Endothelial cell of umbilical vein (primary cell): ENCODE measurements around the gene DUSP5. TPM values are rescaled to one million over a fixed set of nuclear protein-coding genes. Genes with fewer than 3 reads are reported as not detected.

Source experiments
- BruUV-seq: library from RNA; stranded (reverse); fragments of 400-500 nt; replicated peaks from 2 replicates; lab custom pipeline; 2021; lab: Mats Ljungman, UMichigan
- CTCF ChIA-PET: fragments of 300-600, 350-600 bp; sonication (Branson Sonifier 250); formaldehyde crosslinking; loops from one replicate; lab custom pipeline; 2021; ENCODE audit warnings: antibody characterized with exemption, inconsistent platforms; lab: Charles Lee
- POLR2A ChIA-PET: fragments of 300-600, 350-600 bp; sonication (Branson Sonifier 250); formaldehyde crosslinking; loops from one replicate; lab custom pipeline; 2021; ENCODE audit warnings: antibody characterized with exemption, inconsistent platforms; lab: Charles Lee
- DNase-seq: peaks from one replicate; pipeline ENCODE4 v3.0.0-alpha.2; 2011; ENCODE audit warnings: low read depth, low spot score
- FAIRE-seq: peaks from 2 replicates; lab custom pipeline; 2011; peaks lifted over from hg19 to GRCh38; lab: Jason Lieb, UNC
- H2AFZ ChIP-seq: 2 replicates; pipeline ENCODE4 v1.6.0; 2012; ENCODE audit warnings: low read depth, low read length, control low read depth, inconsistent platforms
- H3K27ac ChIP-seq: 2 replicates; pipeline ENCODE4 v1.5.1; 2011; ENCODE audit warnings: low read depth, mild to moderate bottlenecking, control low read depth, low read length, moderate library complexity; ENCODE audit not compliant: insufficient read depth
- H3K27me3 ChIP-seq, 2 experiments: 2 replicates each; pipeline versions ENCODE4 v1.6.0 to v1.6.1; 2011; ENCODE audit warnings: low read length in 2 of 2, mixed read lengths in 1 of 2; ENCODE audit not compliant: control insufficient read depth in 2 of 2, insufficient read depth in 2 of 2
- H3K36me3 ChIP-seq, 2 experiments: 2 replicates in 1 of 2; 3 replicates in 1 of 2; pipeline ENCODE4 v1.5.1; 2011; ENCODE audit warnings: low read length in 2 of 2, mild to moderate bottlenecking in 1 of 2, moderate library complexity in 1 of 2; ENCODE audit not compliant: control insufficient read depth in 2 of 2, insufficient read depth in 2 of 2; ENCODE audit errors: extremely low read depth in 1 of 2
- H3K4me1 ChIP-seq: 3 replicates; pipeline ENCODE4 v1.5.1; 2011; ENCODE audit warnings: mild to moderate bottlenecking, low read length; ENCODE audit not compliant: control insufficient read depth, insufficient read depth; ENCODE audit errors: extremely low read depth
- H3K4me2 ChIP-seq: 2 replicates; pipeline ENCODE4 v1.6.1; 2011; ENCODE audit warnings: low read length, control low read depth, mixed read lengths; ENCODE audit not compliant: insufficient read depth
- H3K4me3 ChIP-seq, 3 experiments: fragments of 200-600 bp in 1 of 3; sonication (generic), shearing (Covaris generic) in 1 of 3; replicated peaks in 1 of 3; 2 replicates each; pipeline ENCODE4 v1.5.1; 2011 to 2016; ENCODE audit warnings: control low read depth in 3 of 3, low read length in 3 of 3, mild to moderate bottlenecking in 2 of 3, inconsistent platforms in 1 of 3, low read depth in 1 of 3, moderate library complexity in 1 of 3; ENCODE audit not compliant: insufficient read depth in 1 of 3
- H3K79me2 ChIP-seq: 2 replicates; pipeline ENCODE4 v1.6.0; 2012; ENCODE audit warnings: low read length, inconsistent platforms; ENCODE audit not compliant: control insufficient read depth, insufficient read depth
- H3K9ac ChIP-seq: replicated peaks from 2 replicates; pipeline ENCODE3; 2011; ENCODE audit warnings: low read length, control low read depth; ENCODE audit not compliant: insufficient read depth; ENCODE audit errors: extremely low read depth
- H3K9me1 ChIP-seq: replicated peaks from 3 replicates; pipeline ENCODE4 v1.6.0; 2011; ENCODE audit warnings: mild to moderate bottlenecking, low read length; ENCODE audit not compliant: control insufficient read depth, insufficient read depth; ENCODE audit errors: extremely low read depth
- H3K9me3 ChIP-seq: replicated peaks from 2 replicates; pipeline ENCODE4 v1.5.1; 2012; ENCODE audit warnings: low read length, inconsistent platforms; ENCODE audit not compliant: control insufficient read depth, insufficient read depth
- H4K20me1 ChIP-seq: replicated peaks from 2 replicates; pipeline ENCODE3; 2011; ENCODE audit warnings: mild to moderate bottlenecking, low read length; ENCODE audit not compliant: control insufficient read depth, insufficient read depth; ENCODE audit errors: extremely low read depth
- EZH2 ChIP-seq: IDR thresholded peaks from 2 replicates; pipeline ENCODE4 v1.6.1; 2012; ENCODE audit warnings: borderline replicate concordance, low read depth, mild to moderate bottlenecking, moderate library complexity, low read length, inconsistent platforms; ENCODE audit not compliant: severe bottlenecking
- GATA2 ChIP-seq: IDR thresholded peaks from 2 replicates; pipeline ENCODE4 v1.7.0; 2011; ENCODE audit warnings: low read depth, mild to moderate bottlenecking, moderate library complexity, mixed read lengths, low read length; ENCODE audit not compliant: insufficient read length, insufficient read depth
- JUN ChIP-seq: IDR thresholded peaks from 2 replicates; pipeline ENCODE4 v1.6.1; 2011; ENCODE audit warnings: borderline replicate concordance, low read depth; ENCODE audit not compliant: insufficient read length, insufficient read depth
- MAX ChIP-seq: IDR thresholded peaks from 2 replicates; pipeline ENCODE4 v1.6.1; 2011; ENCODE audit not compliant: insufficient read depth, insufficient read length
- MYC ChIP-seq: IDR thresholded peaks from one replicate; pipeline ENCODE4 v1.6.1; 2011; ENCODE audit warnings: mild to moderate bottlenecking, low read depth, low read length
- POLR2A ChIP-seq: IDR thresholded peaks from 2 replicates; pipeline ENCODE4 v1.6.1; 2012; ENCODE audit warnings: low read depth, mild to moderate bottlenecking, control low read depth, low read length
- dilution Hi-C: fragments of 300-500 bp; cut with MboI; formaldehyde crosslinking; loops from one replicate; pipeline ENCODE4 v1.15.0; 2019; ENCODE audit warnings: low sequenced_read_pairs; ENCODE audit not compliant: extremely low pct_ligation_motif_present
- intact Hi-C: fragments of 100-400 bp; cut with micrococcal nuclease; formaldehyde crosslinking; loops from one replicate; pipeline ENCODE4 v1.10.0; 2022
- polyA plus RNA-seq, 4 experiments: library from polyadenylated mRNA; depleted of rRNA in 3 of 4; stranded (reverse) in 3 of 4; unstranded in 1 of 4; fragments of >200 nt; gene quantifications; 2 replicates each; pipeline versions ENCODE4 v1.2.1 to v1.2.3, GENCODE V29; 2011 to 2012; ENCODE audit warnings: missing spikeins in 1 of 4
- total RNA-seq: library from RNA; stranded (reverse); gene quantifications from 2 replicates; pipeline ENCODE4 v1.2.3, GENCODE V29; 2021
- TF ChIP-seq, protein P1 (sequence below), 2 donors: IDR thresholded peaks; 1 replicate in 1 of 2; 2 replicates in 1 of 2; pipeline ENCODE4 v1.5.1; 2011; ENCODE audit warnings: low read length in 2 of 2, mild to moderate bottlenecking in 2 of 2, moderate library complexity in 2 of 2, control low read depth in 1 of 2, inconsistent platforms in 1 of 2, low read depth in 1 of 2; ENCODE audit not compliant: insufficient read depth in 1 of 2; ENCODE audit errors: extremely low read depth in 1 of 2

Gene DUSP5
- total and polyA plus RNA-seq, 2 donors (not counting 3 experiments of a cell fraction or from before 2014, with no cell fraction given), result 12.2 to 25.2 TPM

- intact Hi-C loops, result loop anchor here (5.0 kb wide), 1 partner anchor 425 kb away; no protein-coding TSS in a partner anchor
- Histone ChIP-seq H3K4me3 (no peak overlapping the region), H2AFZ (no peak overlapping the region), H3K27ac (no peak overlapping the region), H4K20me1 (no peaks in the 10 kb centered on the region), H3K9ac (no peak overlapping the region), H3K36me3 (peaks cover 3 to 10% of the 10 kb centered on the region in 2 experiments), H3K79me2 (peaks cover 76% of the 10 kb centered on the region), H3K27me3 (no peaks in the 10 kb centered on the region), H3K4me1 (peaks cover 65% of the 10 kb centered on the region), H3K9me1 (no peaks in the 10 kb centered on the region), H3K4me2 (no peak overlapping the region), H3K9me3 (no peaks in the 10 kb centered on the region)
- FAIRE-seq (no peak), DNase-seq (no peak)
- CTCF ChIA-PET, result interaction anchor here (1.0 to 16.9 kb wide), 3 partner anchors 39 to 197 kb away, joined by 3 to 268 read pairs (median 6); no protein-coding TSS in a partner anchor
- no TSS peak for BruUV-seq
- POLR2A ChIA-PET, result no interaction called here
- TF ChIP-seq, protein P1, sequence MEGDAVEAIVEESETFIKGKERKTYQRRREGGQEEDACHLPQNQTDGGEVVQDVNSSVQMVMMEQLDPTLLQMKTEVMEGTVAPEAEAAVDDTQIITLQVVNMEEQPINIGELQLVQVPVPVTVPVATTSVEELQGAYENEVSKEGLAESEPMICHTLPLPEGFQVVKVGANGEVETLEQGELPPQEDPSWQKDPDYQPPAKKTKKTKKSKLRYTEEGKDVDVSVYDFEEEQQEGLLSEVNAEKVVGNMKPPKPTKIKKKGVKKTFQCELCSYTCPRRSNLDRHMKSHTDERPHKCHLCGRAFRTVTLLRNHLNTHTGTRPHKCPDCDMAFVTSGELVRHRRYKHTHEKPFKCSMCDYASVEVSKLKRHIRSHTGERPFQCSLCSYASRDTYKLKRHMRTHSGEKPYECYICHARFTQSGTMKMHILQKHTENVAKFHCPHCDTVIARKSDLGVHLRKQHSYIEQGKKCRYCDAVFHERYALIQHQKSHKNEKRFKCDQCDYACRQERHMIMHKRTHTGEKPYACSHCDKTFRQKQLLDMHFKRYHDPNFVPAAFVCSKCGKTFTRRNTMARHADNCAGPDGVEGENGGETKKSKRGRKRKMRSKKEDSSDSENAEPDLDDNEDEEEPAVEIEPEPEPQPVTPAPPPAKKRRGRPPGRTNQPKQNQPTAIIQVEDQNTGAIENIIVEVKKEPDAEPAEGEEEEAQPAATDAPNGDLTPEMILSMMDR (IDR thresholded peaks at IDR 0.05; ENCODE audit: extremely low read depth in 1 of 2, insufficient read depth in 1 of 2, low read depth in 1 of 2, low read length in 2 of 2), result no peak
- TF ChIP-seq EZH2, result no peak
- no peak for TF ChIP-seq POLR2A
- no peak for TF ChIP-seq GATA2
- TF ChIP-seq JUN, result no peak
- TF ChIP-seq MAX, result no peak
- no peak for TF ChIP-seq MYC
- dilution Hi-C loops, result no loop called here
These were observed 9.6 kb downstream of the DUSP5 start for GRCh38 chr10:110507346-110507745.
